ENCODE data around the gene SCMH1.

Gene SCMH1

DNA sequence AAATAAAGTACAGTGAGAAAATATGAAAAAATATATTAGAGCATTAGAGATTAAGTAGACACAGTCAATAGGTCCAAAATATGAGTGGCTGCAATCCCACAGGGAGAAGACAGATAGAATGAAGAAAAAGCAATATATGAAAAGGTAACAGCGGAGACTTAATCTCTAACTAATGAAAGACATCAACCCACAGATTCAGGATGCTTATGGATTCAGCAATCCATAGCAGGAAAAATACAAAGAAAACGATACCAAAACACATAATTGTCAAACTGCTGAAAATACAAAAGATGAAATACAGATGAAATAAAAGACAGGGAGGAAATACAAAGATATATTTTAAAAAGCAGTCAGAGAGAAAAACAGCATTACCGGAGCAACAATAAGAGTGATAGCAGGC lies 163.9 kb downstream of the SCMH1 start:
- no peak for DNase-seq

DNA sequence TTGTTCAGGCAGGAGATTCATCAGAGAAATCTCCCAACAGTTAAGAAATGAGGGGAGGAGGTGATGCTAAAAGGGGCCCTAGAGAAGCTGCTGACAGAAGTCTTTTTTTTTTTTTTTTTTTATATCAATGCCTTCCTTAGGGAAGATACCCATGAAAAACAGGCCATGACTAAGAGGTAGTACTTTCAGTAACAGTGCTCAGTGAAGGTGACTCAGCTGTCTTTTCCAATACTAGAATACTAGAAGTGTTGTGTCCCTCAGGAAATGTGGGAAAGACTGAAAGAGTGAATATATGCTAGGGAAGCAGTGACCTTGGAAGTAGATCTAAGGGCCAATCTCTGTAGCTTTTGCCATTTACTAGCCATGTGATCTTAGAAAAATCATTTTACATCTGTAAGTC lies 168.1 kb downstream of the SCMH1 start:
- DNase-seq: no peak

DNA sequence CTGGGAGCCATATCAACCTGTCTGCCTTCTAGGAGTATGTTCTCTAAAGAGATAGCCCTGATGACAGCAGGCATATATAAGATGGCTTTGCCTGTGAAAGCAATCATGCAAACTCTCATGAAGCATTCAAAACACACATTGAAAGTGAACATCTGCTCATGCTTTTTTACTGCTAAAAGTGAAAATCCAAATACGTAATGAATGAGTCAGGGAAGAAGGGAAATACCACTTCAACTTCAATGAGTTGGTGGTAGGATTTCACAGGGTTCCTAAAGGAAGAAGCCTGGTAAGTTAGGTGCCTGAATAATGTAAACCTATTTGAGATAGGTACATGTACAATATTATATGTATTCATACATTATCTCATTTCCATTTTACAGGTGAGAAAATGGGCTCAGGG lies 170.1 kb downstream of the SCMH1 start:
- no peak for DNase-seq

DNA sequence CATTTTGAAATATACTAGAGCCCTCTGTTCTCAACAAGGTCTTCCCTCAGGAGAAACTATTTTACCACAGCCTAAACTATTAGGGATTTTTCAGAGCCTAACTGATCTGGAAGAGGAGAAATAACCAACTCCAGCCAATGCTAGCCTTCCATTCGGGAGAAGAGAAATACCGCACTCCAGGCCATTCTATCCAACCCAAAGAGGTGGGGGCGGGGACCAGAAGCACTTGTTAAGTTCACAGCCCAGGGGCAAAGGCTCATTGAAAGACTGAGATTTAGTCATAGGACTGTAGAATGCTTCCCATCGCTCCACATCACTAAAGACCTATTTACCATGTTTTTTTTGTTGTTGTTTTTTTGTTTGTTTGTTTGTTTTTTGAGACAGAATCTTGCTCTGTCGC lies 185.2 kb downstream of the SCMH1 start:
- no peak for DNase-seq

DNA sequence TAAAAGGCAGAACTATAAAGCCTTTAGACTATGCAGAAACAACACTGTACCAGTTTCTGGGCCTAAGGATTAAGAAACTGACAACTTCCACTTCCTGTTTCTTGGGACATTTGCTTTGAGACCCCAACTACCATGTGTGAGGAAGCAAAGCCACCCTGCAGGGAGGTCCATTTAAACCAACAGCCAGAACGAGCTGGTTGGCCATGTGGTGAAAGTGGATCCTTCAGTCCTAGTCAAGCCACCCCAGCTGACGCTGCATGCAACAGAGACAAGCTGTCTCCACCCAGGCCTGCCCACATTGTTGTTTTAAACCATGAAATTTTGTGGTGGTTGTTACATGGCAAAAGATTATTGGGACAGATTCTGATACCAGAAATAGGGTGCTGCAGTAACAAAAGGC lies 188.8 kb downstream of the SCMH1 start:
- DNase-seq: no peak

DNA sequence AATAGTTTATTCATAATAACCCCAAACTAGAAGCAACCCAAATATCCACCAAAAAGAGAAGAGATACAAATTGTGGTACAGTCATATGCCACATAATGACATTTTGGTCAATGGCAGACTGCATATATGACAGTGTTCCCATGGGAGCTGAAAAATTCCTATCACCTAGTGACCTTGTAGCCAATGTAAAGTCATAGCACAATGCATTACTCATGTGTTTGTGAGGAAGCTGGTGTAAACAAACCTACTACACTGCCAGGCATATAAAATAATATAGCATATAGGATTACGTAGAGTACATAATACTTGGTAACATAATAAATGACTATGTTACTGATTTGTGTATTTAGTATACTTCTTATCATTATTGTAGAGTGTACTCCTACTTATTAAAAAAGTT lies 191.1 kb downstream of the SCMH1 start:
- no peak for DNase-seq

DNA sequence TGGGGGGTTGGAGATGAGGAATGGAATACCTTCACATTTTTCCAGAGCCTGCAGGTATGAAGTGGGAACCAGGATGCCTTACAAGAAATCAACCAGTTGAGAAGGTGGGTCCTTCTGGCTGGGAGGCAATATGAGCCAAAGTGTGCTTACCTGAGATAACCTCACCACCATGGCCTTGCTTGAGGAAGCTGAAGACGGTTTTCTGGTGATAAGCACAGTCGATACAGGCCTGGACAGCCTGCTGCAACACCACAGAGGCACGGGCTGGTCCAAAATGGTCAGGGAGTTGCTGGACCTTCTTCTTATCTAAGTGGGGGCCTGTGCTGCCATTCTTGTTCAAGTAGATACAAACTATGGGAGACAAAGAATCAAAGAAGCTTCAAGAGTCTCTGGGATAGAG lies 193.6 kb downstream of the SCMH1 start:
- no peak for DNase-seq

DNA sequence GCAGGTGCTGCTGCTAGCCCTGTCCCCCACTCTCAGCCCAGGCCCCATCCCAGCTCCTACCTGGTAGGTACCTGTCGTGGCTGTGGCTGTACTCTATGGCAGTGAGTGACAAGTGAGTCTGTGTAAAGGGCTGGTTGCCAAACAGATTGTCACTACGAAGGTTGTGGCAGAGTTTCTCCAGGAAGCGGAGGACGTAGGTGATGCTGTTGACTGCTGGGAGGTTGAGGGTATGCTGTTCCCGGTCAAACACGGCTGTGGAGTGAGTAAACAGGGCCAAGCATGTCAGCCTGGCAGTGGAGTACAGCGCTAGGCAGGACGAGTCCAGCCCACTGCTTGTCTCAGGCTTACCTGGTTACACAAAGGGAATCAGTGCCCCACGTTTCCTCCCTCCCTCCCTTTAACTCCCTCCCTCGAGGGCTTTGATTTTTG lies 195.7 kb downstream of the SCMH1 start:
- DNase-seq: no peak

DNA sequence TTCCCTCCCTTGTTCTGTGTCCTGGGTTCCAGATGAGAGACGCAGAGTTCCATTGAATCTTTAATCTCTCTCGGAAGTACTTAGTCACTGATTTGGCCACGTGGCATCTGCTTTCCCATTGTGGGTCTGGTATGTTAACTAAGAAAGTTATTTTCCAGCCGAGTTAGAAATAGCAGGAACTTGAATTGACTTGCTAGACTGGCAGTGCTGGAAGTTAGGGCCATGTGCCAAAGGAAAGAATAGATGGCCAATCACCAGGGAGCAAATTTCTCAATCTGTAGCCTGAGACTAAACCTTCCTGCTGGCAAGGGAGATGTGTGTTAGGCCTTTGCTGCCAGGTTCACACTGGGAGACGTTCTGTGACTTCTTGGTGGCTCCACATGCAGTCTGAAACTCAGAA lies 196.4 kb downstream of the SCMH1 start:
- DNase-seq: no peak

DNA sequence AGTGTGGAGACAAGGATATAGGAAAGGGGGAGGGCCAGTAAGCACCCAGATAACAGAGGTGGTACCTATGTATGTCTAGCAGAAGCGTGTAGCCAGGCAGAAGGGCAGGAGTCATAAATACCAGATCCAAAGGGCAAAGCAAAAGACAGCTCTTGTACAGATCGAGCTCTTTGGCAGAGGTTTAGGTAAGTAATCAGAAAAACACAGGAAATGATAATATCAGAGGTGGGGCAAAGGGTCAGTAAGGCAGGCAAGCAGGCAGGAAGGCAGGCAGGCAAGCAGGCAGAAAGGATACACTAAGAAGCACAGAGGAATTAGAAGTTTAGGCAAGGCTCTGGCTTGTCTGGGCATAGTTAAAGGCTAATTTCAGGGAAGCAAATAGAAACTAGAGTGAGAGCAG lies 197.9 kb downstream of the SCMH1 start:
- DNase-seq: no peak

DNA sequence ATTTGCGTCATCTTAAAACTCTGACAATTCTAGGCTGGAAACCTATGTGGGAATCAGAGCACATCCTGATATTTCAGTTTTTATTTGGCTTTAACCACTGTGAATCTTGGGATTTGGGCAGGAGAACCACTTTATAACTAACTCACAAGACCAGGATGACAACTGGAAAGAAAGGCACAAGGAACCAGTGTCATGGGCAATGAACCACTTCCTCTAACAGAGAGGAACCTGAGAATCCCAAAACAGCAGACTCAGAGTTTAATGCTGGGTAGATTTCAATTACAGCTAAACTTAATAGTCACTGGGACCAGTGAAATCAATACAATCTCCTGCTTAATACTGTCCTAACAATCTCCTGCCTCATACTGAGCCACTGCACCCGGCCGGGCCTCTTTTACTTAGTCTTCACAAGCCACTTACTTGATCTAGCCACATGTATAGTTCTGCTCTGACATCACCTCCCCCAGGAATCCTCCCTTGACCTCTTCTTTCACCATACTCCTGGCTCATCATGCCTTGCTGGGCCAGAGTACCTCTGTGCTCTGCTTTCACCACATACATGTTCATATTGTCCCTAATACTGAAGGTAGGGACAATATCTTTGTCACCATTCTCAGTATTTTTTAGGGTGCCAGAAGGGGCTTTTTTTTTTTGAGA lies 200.4 kb downstream of the SCMH1 start:
- DNase-seq: no peak

DNA sequence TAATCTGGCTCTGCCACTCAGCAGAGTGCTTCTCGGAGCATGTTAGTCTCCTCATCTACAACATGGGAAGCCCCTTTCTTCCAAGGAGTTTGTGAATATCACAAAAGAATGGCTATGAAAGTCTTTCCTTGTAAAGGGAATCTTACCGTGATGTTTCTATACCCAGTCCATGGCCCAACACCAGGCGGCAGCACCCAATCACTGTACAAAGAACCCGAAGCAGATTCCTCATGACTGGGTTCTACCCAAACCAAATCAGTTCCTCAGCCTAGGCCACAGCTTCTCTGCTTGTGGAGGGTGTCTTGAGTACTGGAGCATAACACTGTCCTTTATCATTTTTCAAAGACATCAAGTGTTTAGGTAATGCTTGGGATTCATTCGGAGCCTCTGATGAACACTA lies 204.0 kb downstream of the SCMH1 start:
- DNase-seq: no peak

DNA sequence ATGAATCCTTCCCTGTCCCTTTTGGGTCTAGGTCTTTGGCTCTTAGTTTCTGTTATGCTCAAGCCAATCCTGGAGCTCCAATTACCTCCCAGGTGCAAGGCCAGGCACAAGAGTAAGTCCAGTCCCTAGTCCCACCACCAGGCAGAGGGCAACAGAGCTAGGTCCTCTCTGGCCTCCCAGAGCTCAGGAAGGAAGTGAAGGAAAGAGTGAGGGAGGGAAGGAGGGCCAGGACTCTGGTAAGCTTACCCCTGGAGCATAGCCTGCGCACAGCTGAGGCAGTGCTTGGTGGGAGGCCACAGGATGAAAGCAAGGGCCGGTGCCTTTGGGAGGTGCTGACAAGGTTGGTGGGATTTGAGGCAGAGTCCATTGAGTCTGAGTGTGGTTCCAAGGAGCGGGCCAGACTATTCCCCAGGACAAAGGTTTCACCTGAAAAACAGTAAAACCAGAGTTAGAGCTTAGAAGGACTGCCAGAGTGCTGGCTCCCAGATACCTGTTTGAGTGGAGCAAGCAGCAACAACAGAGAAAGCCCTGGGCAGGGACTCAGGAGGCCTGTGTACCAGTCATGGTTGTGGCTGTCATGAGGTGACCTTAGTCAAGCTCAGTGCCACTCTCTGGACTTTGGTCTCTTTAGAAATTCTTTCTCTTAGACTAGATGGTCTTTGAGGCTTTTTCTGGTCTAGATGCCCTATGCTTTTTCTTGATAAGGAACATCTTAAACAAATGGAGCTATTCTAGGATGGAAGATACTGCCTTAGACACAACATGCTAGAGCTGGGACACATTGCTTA lies 204.8 kb downstream of the SCMH1 start:
- no peak for DNase-seq

DNA sequence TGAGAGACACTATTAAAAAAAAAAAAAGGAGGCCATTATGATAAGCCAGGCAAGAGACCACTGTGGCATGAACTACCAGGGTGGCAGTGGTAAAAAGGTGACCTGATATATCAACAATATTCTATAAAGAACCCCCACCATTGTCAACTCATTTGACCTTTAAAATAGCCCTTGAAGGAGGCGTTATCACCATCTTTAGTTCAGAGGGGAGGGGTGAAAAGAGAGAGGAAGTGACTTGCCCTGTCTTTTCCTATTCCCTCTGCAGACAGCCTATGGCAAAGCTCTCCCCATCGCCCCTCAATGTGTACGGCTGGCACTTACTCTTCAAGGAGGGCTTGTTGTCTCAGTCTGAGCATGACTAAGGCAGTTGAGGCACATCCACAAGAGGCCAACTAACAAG lies 208.8 kb downstream of the SCMH1 start:
- DNase-seq: no peak

DNA sequence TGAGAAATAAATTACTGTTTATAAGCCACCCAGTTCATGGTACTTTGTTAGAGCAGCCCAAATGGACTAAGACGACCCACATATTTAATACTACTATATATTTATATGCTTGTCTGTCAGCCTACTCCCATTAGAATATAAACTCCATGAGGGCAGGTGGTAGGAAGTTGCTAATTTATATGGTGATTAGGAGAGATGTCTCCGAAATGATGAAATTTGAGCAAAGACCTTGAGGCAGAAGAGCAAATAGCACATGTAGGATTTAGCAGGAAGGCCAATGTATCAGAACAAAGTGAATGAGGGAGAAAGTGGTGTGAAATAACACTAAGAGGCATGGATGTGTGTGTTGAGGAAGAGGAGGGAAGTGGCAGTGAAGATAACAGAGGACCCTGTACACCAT lies 210.0 kb downstream of the SCMH1 start:
- no peak for DNase-seq

DNA sequence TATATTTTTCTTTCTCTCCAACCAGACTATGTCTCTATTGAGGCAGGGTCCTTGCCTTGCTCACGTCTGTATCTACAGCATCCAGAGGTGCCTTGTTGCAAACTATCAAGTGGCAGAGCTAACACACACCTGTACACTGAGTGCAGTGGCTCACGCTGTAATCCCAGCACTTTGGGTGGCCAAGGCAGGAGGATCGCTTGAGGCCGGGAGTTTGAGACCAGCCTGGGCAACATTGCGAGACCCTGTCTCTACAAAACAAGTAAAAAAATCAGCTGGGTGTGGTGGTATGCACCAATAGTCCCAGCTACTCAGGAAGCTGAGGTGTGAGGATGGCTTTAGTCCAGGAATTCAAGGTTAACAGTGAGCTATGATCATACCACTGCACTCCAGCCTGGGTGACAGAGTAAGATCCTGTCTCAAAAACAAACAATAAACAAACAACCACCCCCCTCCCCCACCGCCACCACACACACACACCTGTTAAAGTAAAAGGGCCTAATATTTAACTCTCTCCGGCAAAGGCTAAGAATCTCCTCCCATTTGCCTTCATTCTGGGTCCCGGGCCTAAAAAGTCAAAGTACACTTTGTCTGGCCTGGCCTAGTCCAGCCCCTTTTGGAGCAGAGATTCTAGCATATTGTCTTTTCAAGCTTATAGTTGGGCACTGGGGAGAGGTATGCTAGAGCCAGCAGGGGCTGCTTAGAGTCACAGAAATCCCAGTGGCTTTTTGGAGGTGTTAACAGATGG lies 211.1 kb downstream of the SCMH1 start:
- no peak for DNase-seq

DNA sequence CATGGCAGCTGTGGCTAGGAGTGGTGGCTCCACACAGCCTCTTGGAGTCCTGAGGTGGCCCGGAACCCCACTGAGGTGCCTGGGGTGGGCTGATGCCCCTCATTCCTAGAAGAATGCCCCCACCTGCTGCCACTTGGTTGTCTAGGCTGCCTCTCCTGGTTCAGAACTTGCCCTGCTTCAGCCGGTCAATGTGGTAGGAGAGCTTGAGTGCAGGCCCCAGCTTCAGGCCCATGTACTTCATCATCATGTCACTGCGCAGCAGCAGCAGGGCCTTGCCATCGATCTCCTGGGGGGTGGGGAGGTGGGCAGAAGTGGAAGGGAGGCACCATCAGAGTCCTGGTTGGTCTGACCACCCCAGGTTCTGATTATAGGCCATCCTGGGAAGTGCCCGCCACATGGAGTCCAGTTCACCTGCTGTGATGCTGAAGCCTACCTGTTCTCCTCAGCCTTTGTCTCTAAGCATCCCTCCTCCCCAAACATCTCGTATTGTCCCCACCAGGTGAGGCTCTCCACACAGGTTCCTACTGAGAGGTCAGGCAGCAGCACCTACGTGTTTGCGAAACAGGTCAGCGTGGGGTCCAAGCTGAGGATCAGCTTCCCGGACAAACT lies 214.0 kb downstream of the SCMH1 start:
- DNase-seq: no peak

DNA sequence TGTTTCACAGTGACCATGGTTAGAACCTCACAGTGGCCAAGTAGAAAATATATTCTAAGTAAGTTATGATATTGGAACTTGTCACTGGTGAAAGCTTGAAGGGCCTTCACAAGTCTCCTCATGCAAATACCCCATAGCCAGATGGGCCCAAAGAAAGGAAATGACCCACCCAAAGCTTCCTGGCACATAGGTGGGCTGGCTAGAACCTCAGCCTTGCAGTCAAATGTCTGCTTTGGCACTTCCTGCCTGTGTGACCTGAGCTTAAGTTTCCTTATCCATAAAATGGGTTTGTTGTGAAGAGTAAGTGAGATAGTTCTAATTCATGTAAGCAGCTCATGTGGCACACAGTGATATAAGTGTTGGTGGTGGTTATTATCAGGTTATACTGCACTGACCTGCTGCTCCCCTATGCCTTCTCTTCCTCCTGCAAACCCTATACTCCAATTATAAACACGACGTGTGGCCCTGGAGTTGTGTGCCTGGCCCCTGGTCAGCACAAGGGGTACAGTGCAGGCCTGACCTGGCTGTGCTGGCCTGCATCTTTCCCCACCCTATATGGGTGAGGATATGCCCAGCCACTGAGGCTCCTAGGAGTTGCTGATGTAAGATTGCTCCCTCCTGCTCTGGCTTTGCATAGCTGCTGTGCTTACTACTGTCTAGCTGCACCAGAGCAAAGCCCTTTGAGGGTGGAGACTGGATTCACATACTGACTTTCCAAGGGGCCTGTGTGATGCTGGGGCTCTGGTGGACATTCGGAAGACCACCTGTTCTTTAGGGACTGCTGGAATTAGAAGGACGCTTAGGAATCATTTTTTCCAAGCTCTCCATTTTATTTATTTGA lies 215.9 kb downstream of the SCMH1 start:
- no peak for DNase-seq

DNA sequence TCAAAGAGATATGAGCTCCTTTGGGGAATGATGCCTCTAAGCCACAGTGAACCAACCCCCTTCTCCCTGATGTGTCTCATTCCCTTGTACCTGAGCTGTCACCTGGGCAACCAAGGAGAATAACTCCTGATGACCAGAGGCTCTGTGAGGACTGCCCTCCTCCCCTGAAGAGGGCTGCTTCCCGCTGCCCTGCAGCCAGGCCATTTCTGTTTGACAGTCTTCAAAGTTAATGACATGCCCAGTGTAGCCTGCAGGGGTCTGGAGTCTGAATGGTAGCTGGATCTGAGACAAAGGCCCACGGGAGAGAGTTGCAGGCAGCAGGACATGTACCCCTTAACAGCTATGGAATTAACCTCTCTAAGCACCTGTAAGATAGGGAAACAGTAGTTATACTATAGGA lies 217.2 kb downstream of the SCMH1 start:
- DNase-seq: no peak

DNA sequence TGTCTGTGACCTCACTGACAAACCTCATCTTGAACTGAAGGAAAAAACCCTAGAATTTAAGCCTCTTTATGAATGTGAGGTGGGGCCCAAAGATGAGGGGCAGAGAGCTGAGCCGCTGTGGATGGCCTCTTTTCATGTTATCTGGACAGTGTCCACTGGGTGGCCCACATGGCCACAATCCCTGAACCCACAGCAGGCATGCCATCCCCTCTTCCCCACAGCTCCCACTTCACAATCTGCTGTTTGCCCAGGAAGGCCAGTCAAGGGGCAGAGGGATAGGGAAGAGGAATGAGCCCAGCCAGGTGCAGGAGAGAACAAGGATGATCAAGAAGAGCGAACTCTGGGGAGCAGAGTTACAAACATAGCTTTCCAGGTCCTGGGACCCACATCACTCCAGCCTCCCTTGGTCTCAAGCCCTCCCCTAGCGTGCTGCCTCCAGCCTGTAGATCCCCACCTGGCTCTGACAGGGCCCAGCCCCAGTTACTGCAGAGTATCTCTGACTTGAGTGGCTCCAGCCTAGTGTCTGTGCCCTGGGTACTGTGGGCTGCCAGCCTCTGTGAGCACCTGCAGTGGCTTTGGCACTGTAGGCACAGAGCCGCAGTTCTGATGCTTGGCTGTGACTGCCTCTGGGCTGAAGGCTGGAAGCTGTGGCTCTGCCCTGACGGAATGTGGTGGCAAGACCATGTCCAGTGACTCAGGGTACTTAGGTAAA lies 218.7 kb downstream of the SCMH1 start:
- no peak for DNase-seq

DNA sequence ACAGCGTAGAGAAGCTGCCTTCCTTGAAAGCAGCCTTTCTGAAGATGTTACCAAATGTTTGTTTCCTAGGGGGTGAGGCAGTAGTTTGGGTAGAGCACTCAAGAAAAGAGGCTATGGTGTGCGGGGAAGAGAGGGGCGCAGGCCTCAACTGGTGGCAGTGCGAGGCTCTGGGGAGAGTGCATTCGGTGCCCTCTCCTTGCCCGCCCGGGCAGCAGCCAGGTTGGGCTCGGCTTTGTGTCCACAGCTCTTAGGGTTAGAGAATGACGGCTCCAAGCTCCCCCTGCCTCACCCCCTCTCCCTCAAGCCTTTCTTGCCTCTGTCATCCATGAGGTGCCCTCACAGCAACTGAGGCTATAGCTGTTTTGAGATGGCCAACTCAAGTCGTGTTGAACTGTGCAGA lies 219.7 kb downstream of the SCMH1 start:
- DNase-seq: no peak

All from stimulated activated CD4-positive, alpha-beta T cell treated with anti-CD3 and anti-CD28 coated beads, Interleukin-2, amount 100 ng/mL, for 48 hours (primary cell).